ENCODE data around the gene RAI1.

DNA sequence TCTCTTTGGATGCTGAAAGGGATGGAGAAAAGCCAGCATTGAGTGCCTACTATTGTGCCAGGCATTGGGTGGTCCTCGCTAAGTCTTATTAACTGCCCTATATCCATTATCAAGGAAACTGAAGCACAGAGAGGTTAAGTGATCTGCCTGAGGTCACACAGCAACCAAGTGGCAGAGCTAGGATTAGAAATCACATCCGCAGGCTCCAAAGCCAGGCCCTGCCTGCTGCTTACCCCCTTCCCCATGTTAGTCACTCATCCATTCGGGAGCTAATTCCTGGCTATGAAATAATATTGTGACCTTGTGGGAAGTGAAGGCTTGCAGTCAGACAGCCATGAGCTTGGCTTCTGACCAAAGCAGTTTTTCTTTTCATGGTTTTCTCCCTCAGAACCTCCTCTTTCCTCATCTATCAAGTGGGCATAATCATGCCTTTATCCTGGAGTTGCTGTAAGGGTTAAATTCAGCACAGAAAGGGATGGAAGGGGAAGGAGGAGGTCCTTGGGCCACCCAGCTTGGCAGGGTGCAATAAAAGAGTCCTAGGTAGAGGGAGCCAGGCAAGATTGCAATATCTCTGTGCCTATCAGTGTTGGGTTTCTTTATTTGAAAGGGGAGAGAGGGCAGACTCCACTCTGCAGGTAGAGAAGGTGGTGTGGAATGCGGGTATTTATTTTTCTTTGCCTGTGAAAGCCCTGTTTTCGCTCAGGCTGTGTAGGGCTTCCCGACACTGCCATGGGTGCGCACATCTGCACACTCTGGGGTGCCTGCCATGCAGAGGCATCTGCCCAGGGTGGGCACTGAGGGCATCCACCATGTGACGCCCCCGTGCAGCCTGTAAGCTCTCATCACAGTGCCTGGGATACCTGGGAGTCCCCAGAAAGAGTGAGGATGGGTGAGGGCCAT is 11.3 kb downstream of the RAI1 start:
- TF ChIP-seq, protein P1, sequence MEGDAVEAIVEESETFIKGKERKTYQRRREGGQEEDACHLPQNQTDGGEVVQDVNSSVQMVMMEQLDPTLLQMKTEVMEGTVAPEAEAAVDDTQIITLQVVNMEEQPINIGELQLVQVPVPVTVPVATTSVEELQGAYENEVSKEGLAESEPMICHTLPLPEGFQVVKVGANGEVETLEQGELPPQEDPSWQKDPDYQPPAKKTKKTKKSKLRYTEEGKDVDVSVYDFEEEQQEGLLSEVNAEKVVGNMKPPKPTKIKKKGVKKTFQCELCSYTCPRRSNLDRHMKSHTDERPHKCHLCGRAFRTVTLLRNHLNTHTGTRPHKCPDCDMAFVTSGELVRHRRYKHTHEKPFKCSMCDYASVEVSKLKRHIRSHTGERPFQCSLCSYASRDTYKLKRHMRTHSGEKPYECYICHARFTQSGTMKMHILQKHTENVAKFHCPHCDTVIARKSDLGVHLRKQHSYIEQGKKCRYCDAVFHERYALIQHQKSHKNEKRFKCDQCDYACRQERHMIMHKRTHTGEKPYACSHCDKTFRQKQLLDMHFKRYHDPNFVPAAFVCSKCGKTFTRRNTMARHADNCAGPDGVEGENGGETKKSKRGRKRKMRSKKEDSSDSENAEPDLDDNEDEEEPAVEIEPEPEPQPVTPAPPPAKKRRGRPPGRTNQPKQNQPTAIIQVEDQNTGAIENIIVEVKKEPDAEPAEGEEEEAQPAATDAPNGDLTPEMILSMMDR (conservative IDR thresholded peaks at IDR 0.05; ENCODE audit: low read depth, low read length), result no peak
- no peak for TF ChIP-seq EZH2 (IDR thresholded peaks at IDR 0.05; ENCODE audit: borderline replicate concordance, low read depth, low read length, poor library complexity, severe bottlenecking)
